ENCODE measurements around the gene PHB1.
"Not testable (repeated sequence)": the region's sequence is repeated elsewhere in the genome, so short reads cannot be mapped to it uniquely, and the experiment has no call there.

PHB1 gene

GRCh38 chr17:49399995-49400394, 14.7 kb downstream of the PHB1 start:
- no peak for DNase-seq (ENCODE audit: low spot score)
- in situ Hi-C loops (cut with MboI; ENCODE audit: low sequenced_read_pairs, unreplicated experiment) = loop anchor here (5.0 to 25.0 kb wide), 3 partner anchors 83 to 287 kb away; partner anchors contain the start of gene SPOP
- no peak for TF ChIP-seq CTCF (IDR thresholded peaks at IDR 0.05; ENCODE audit: borderline replicate concordance, control extremely low read depth, extremely low read depth, insufficient read depth, missing control alignments)

GRCh38 chr17:49397586-49397985, 17.1 kb downstream of the PHB1 start:
- no peak for DNase-seq (ENCODE audit: low spot score)
- no peak for TF ChIP-seq CTCF (IDR thresholded peaks at IDR 0.05; ENCODE audit: borderline replicate concordance, control extremely low read depth, extremely low read depth, insufficient read depth, missing control alignments)
- in situ Hi-C loops (cut with MboI; ENCODE audit: low sequenced_read_pairs, unreplicated experiment) = loop anchor here (5.0 kb wide), 1 partner anchor 80 kb away; no protein-coding TSS in a partner anchor

- in situ Hi-C loops (cut with MboI; ENCODE audit: low sequenced_read_pairs, unreplicated experiment) = no loop called here
- DNase-seq (ENCODE audit: low spot score) = no peak
- no peak for TF ChIP-seq CTCF (IDR thresholded peaks at IDR 0.05; ENCODE audit: borderline replicate concordance, control extremely low read depth, extremely low read depth, insufficient read depth, missing control alignments)
Observed at GRCh38 chr17:49393491-49394255, 21.0 kb downstream of the PHB1 start.

- in situ Hi-C loops (cut with MboI; ENCODE audit: low sequenced_read_pairs, unreplicated experiment) = no loop called here
- TF ChIP-seq CTCF (IDR thresholded peaks at IDR 0.05; ENCODE audit: borderline replicate concordance, control extremely low read depth, extremely low read depth, insufficient read depth, missing control alignments) = no peak
- peak; percentile 63 for DNase-seq (ENCODE audit: low spot score)
Observed at GRCh38 chr17:49390548-49391324, 23.9 kb downstream of the PHB1 start.

GRCh38 chr17:49389514-49390347, 25.0 kb downstream of the PHB1 start:
- in situ Hi-C loops (cut with MboI; ENCODE audit: low sequenced_read_pairs, unreplicated experiment); DNase-seq (ENCODE audit: low spot score): not testable (repeated sequence)

GRCh38 chr17:49388692-49389513, 25.8 kb downstream of the PHB1 start:
- no peak for DNase-seq (ENCODE audit: low spot score)
- TF ChIP-seq CTCF (IDR thresholded peaks at IDR 0.05; ENCODE audit: borderline replicate concordance, control extremely low read depth, extremely low read depth, insufficient read depth, missing control alignments) = no peak
- in situ Hi-C loops (cut with MboI; ENCODE audit: low sequenced_read_pairs, unreplicated experiment) = no loop called here

All from GM13976 (cell line).